OCI-LY3 (cell line): ENCODE data around the gene OASL.

Experiments
- CTCF ChIP-seq: fragments of 200-600, 300-600 bp; sonication (generic); IDR thresholded peaks from 2 replicates; pipeline ENCODE4 v1.5.1; 2014; ENCODE audit warnings: antibody characterized with exemption, low read length, low read depth
- EZH2phosphoT487 ChIP-seq: fragments of 200-600 bp; shearing (Covaris generic); IDR thresholded peaks from 2 replicates; pipeline ENCODE4 v1.6.1; 2018; ENCODE audit warnings: antibody characterized with exemption, mixed run types, low read depth

- TF ChIP-seq CTCF: no peak
- no peak for TF ChIP-seq EZH2phosphoT487
Measured at GRCh38 chr12:121080909-121081308, 41.9 kb upstream of the OASL start.
